HUES64 (cell line): ENCODE results near the gene SATB1.

ENCODE experiments used
- H3K27ac ChIP-seq: 2 replicates; pipeline ENCODE4 v1.7.0; 2013; ENCODE audit warnings: low read depth, low read length, inconsistent platforms
- H3K27me3 ChIP-seq: 2 replicates; pipeline ENCODE4 v1.6.1; 2013; ENCODE audit warnings: mild to moderate bottlenecking, low read length; ENCODE audit not compliant: insufficient read depth
- H3K36me3 ChIP-seq: 2 replicates; pipeline ENCODE4 v1.6.1; 2013; ENCODE audit warnings: mild to moderate bottlenecking, low read length; ENCODE audit not compliant: insufficient read depth
- H3K4me1 ChIP-seq: 2 replicates; pipeline ENCODE4 v1.6.1; 2013; ENCODE audit warnings: mild to moderate bottlenecking, low read length, moderate library complexity; ENCODE audit not compliant: insufficient read depth
- H3K4me3 ChIP-seq: 2 replicates; pipeline ENCODE4 v1.5.1; 2013; ENCODE audit warnings: mild to moderate bottlenecking, low read length, moderate library complexity
- H3K9ac ChIP-seq: 2 replicates; pipeline ENCODE4 v1.6.1; 2013; ENCODE audit warnings: mild to moderate bottlenecking, low read depth, low read length
- H3K9me3 ChIP-seq: 2 replicates; pipeline ENCODE4 v1.6.1; 2013; ENCODE audit warnings: low read depth, low read length; ENCODE audit not compliant: insufficient read depth
- WGBS: fragments of 150-250, 120-280 bp; methylation state at CpG from one replicate; pipeline ENCODE4 v1.1.7; 2013; ENCODE audit warnings: missing lambda C conversion rate; 5-methylcytosine and 5-hydroxymethylcytosine counted together

SATB1 gene

GRCh38 chr3:18398448-18398847, 26.7 kb downstream of the SATB1 start:
- Histone ChIP-seq H3K27me3 (no peaks in the 10 kb centered on the region), H3K4me1 (no peaks in the 10 kb centered on the region), H3K27ac (no peak overlapping the region), H3K36me3 (peaks cover 29% of the 10 kb centered on the region), H3K9ac (no peak overlapping the region), H3K9me3 (no peaks in the 10 kb centered on the region), H3K4me3 (no peak overlapping the region)
- WGBS = 100% methylated on average over 1 of the region's 1 CpG

DNA sequence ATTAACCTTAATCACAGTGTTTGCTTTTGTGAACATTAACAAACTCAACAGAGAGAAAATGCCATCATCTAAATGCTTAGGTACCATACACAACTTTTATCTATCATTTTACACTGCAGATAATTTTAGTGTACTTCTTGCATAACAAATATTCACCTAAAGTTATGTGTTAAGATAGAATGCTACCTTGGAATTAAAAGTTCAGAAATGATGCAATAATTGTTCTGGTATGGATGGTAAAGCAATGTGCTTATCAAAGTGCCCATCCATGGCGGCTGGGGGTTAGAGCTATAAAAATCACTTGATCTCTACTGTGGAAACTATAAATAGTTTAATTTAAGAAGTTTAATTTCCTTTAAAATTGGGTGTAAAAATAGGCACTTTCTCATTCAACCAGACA, 28.7 kb downstream of the SATB1 start:
- no peaks in the 10 kb centered on the region for H3K27me3 ChIP-seq
- H3K27ac ChIP-seq = no peak overlapping the region
- no peak overlapping the region for H3K4me3 ChIP-seq
- H3K4me1 ChIP-seq = no peaks in the 10 kb centered on the region
- H3K9ac ChIP-seq = no peak overlapping the region
- peaks cover 29% of the 10 kb centered on the region for H3K36me3 ChIP-seq
- no CpG with 5 or more reads among the region's 1 CpG for WGBS
- H3K9me3 ChIP-seq = no peaks in the 10 kb centered on the region

GRCh38 chr3:18394384-18394995, 30.6 kb downstream of the SATB1 start:
- no peak overlapping the region for H3K27ac ChIP-seq
- H3K36me3 ChIP-seq = peaks cover 29% of the 10 kb centered on the region
- no peaks in the 10 kb centered on the region for H3K27me3 ChIP-seq
- no peaks in the 10 kb centered on the region for H3K4me1 ChIP-seq
- H3K9ac ChIP-seq = no peak overlapping the region
- WGBS = 95% methylated on average over 12 of the region's 12 CpGs
- no peaks in the 10 kb centered on the region for H3K9me3 ChIP-seq
- no peak overlapping the region for H3K4me3 ChIP-seq

- H3K36me3 ChIP-seq = peaks cover 29% of the 10 kb centered on the region
- no peak overlapping the region for H3K9ac ChIP-seq
- H3K9me3 ChIP-seq = no peaks in the 10 kb centered on the region
- no peak overlapping the region for H3K4me3 ChIP-seq
- H3K4me1 ChIP-seq = no peaks in the 10 kb centered on the region
- H3K27ac ChIP-seq = no peak overlapping the region
- WGBS = 96% methylated on average over 1 of the region's 2 CpGs
- no peaks in the 10 kb centered on the region for H3K27me3 ChIP-seq
These were observed 31.2 kb downstream of the SATB1 start for GRCh38 chr3:18393906-18394305.

DNA sequence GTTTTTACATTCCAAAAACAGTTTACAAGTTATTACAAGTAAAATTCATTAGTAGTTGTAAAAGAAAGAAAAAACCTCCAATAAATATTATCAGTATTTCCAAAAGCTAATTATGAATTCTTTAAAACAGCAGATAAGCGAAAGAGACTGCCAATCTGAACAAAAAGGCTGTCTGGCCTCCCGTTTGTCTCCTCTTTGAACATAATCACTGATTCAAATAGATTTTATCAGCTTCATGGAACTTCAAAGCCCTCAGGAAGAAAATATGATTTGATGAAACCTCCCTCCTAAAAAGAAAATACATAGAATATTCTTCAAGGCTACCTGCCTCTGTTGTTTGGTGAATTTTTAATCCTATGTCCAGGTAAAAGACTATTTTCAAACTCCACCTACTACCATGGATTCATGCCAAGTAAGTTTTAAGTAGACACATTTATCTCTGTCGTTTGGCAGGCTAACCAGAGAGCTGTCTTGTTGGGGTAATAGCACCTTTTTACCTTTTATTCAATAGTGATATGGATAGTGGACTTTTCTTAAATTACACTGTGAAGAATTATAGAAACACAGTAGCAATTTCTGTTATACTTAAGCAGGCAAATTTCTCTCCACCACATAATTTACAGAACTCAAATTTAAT, 35.0 kb downstream of the SATB1 start:
- Histone ChIP-seq H3K36me3 (peaks cover 16% of the 10 kb centered on the region; the same call in 1 of the 2 replicates), H3K4me3 (no peak overlapping the region), H3K9me3 (no peaks in the 10 kb centered on the region), H3K27me3 (no peaks in the 10 kb centered on the region), H3K27ac (no peak overlapping the region), H3K9ac (no peak overlapping the region), H3K4me1 (peaks cover 13% of the 10 kb centered on the region)
- 90% methylated on average over 3 of the region's 3 CpGs for WGBS

- H3K27ac ChIP-seq = no peak overlapping the region
These were observed 35.9 kb downstream of the SATB1 start for GRCh38 chr3:18389108-18389733.

GRCh38 chr3:18386274-18386890, 38.8 kb downstream of the SATB1 start:
- H3K9me3 ChIP-seq = no peaks in the 10 kb centered on the region
- 87% methylated on average over 8 of the region's 9 CpGs for WGBS
- H3K4me3 ChIP-seq = no peak overlapping the region
- H3K27me3 ChIP-seq = no peaks in the 10 kb centered on the region
- H3K36me3 ChIP-seq = 0 out of 2 replicates have a peak, but pooled peaks cover 10% of the 10 kb centered on the region
- no peak overlapping the region for H3K27ac ChIP-seq
- peaks cover 13% of the 10 kb centered on the region for H3K4me1 ChIP-seq
- H3K9ac ChIP-seq = no peak overlapping the region; the same call in 1 of the 2 replicates

More at GRCh38 chr3:18389108-18389733, 35.9 kb downstream of the SATB1 start:
- peaks cover 13% of the 10 kb centered on the region for H3K4me1 ChIP-seq
- H3K27me3 ChIP-seq = no peaks in the 10 kb centered on the region
- WGBS = 38% methylated on average over 2 of the region's 2 CpGs
- no peak overlapping the region for H3K4me3 ChIP-seq
- peaks cover 16% of the 10 kb centered on the region; the same call in 1 of the 2 replicates for H3K36me3 ChIP-seq
- no peaks in the 10 kb centered on the region for H3K9me3 ChIP-seq
- no peak overlapping the region for H3K9ac ChIP-seq

GRCh38 chr3:18385706-18386105, 39.4 kb downstream of the SATB1 start:
- Histone ChIP-seq H3K36me3 (0 out of 2 replicates have a peak, but pooled peaks cover 10% of the 10 kb centered on the region), H3K27me3 (no peaks in the 10 kb centered on the region), H3K4me3 (no peak overlapping the region), H3K4me1 (peaks cover 14% of the 10 kb centered on the region), H3K9me3 (no peaks in the 10 kb centered on the region), H3K9ac (no peak overlapping the region), H3K27ac (no peak overlapping the region)
- WGBS = 100% methylated on average over 1 of the region's 4 CpGs

DNA sequence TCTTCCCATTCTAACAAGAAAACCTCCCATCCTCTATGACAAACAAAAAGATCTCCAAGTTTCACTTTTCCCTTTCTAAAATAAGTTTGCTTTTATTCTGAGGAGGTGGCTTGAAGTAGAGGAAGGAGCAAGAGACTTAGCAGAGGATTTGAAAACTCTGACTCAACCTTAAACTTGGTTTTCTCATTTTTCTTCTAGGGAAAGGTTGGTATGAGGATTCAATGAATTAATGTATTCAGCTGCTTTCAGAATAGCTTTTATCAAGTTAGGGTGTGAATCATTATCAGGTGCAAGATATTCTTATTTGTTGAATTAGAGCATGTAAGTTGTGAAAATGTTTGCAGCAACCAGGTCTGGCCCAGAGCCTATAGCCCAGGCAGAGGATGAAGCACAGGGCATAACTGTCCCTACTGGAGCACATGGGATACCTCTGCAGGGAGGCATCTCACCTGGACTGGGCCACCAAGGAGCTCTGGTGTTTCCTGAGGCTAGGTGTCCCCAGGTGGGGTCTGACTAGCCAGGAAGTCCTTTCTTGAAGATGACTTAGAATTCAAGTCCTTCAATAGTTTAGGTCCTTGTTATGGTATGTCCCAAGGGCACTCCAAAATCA, 42.3 kb downstream of the SATB1 start:
- H3K27ac ChIP-seq = no peak overlapping the region
- H3K4me3 ChIP-seq = no peak overlapping the region
- no peak overlapping the region for H3K9ac ChIP-seq
- no peaks in the 10 kb centered on the region for H3K9me3 ChIP-seq
- 0 out of 2 replicates have a peak, but pooled peaks cover 10% of the 10 kb centered on the region for H3K36me3 ChIP-seq
- peaks cover 25% of the 10 kb centered on the region for H3K4me1 ChIP-seq
- no peaks in the 10 kb centered on the region for H3K27me3 ChIP-seq

DNA sequence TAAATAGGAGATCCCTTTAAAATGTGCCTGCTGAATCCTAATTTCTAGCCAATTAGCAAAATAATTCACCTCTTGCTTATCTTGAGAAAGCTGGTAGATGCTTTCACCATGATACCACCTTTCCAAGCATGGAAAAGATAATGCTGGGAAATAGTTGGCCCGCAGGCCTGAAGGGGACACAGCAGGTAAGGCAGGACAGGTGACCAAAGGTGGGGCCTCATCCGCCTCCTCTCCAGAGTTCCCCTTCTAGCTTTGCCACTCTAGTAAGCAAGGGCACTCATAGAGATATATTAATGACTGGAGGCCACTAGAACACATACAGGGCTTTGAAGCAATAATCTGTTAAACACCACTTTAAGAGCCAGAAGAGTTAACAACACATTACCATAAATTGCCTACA, 45.5 kb downstream of the SATB1 start:
- no peaks in the 10 kb centered on the region for H3K9me3 ChIP-seq
- peaks cover 7% of the 10 kb centered on the region for H3K36me3 ChIP-seq
- H3K4me1 ChIP-seq = peaks cover 16% of the 10 kb centered on the region
- H3K27ac ChIP-seq = 0 out of 2 replicates have a peak overlapping the region, but pooled peaks have one; percentile 6
- 71% methylated on average over 2 of the region's 2 CpGs for whole genome bisulfite sequencing
- no peak overlapping the region for H3K4me3 ChIP-seq
- no peak overlapping the region for H3K9ac ChIP-seq
- no peaks in the 10 kb centered on the region for H3K27me3 ChIP-seq

GRCh38 chr3:18378218-18378617, 46.9 kb downstream of the SATB1 start:
- Histone ChIP-seq H3K4me1 (peaks cover 25% of the 10 kb centered on the region), H3K9ac (no peak overlapping the region), H3K27me3 (no peaks in the 10 kb centered on the region), H3K9me3 (no peaks in the 10 kb centered on the region), H3K4me3 (no peak overlapping the region), H3K36me3 (peaks cover 6% of the 10 kb centered on the region), H3K27ac (no peak overlapping the region)
- WGBS = 91% methylated on average over 2 of the region's 2 CpGs
